ENCODE measurements around the gene PIEZO2.
"Not testable (repeated sequence)": the region's sequence is repeated elsewhere in the genome, so short reads cannot be mapped to it uniquely, and the experiment has no call there.

Gene PIEZO2

GRCh38 chr18:10878703-10879102 is 270.7 kb downstream of the PIEZO2 start:
- no peak for DNase-seq

DNA sequence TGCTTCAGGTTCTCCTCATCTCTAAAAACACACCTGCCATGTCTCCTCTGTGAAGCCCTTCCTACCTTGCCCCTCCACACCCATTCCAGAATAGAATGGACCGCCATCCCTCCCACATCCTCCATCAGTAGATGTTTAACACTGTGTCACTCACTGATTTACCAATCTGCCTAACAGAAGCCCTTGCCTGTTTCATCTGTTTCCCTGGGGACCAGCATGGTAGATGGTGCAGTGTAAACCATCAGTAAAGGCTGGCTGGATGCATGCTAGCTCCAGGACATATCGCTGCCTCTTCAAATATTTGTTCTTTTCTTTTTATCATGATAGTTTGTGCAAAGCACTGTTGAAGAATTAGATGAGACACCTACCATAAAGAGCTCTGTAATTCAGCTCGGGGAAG is 271.4 kb downstream of the PIEZO2 start:
- DNase-seq: no peak

GRCh38 chr18:10875811-10876210 is 273.6 kb downstream of the PIEZO2 start:
- DNase-seq: no peak

- DNase-seq: no peak
Measured at GRCh38 chr18:10872304-10872703, 277.1 kb downstream of the PIEZO2 start.

- DNase-seq: no peak
Measured at GRCh38 chr18:10864722-10865121, 284.6 kb downstream of the PIEZO2 start.

DNA sequence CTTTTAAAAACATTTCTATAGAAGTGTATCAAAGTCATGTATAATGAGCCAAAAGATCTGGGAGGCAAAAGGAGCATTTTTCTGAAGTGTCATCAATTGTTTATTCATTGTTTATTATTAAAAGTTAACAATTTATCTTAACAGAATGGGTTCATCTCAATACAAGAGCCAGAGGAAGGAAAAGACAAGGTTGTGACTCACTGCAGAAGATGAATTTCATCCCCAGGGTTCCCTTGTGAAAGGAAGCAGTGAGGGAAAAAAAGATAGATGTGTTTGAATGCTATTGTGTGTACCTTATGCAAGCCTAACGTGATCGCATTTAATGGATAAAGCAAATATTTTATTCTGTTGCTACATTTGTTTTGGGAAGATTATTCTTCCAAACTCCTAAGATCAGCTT is 286.3 kb downstream of the PIEZO2 start:
- no peak for DNase-seq

DNA sequence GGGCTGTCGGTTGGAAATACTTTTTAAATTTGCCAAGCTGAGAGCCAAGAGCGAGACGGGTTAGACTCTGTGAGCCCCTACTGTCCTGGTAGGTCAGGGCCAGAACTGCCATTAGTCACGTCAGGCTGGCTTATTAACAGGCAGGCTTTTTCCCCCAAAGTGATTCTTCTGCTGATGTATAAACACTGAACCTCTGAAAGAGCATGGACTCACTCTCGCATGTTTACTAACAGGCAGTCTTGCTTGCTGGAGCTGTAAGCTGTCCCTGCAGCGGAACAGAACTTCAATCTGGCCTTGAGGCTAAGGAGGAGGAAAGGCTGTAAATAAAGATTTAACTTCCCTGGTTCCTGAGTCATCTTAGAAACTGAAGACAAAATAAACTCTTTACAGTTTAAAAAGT is 288.4 kb downstream of the PIEZO2 start:
- DNase-seq: no peak

DNA sequence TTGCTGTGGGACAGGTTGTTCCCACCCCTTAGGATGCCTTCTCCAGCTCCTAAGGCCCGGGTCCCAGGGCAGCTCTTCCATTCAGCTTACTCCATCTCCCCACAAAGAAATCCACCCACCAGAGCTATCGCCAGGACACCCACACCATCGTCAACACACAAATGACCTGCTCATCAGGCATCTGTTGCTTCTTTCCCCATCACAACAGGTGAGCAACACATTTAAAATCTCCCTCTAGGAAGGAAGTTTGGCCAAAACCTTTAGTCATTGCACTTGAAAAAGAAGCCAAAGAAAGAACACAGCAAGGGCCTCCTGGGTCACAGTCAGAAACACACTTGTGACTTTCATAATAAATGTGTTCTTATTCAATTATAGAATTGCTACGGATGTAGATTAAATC is 289.0 kb downstream of the PIEZO2 start:
- DNase-seq: no peak

GRCh38 chr18:10858477-10858876 is 290.9 kb downstream of the PIEZO2 start:
- no peak for DNase-seq

DNA sequence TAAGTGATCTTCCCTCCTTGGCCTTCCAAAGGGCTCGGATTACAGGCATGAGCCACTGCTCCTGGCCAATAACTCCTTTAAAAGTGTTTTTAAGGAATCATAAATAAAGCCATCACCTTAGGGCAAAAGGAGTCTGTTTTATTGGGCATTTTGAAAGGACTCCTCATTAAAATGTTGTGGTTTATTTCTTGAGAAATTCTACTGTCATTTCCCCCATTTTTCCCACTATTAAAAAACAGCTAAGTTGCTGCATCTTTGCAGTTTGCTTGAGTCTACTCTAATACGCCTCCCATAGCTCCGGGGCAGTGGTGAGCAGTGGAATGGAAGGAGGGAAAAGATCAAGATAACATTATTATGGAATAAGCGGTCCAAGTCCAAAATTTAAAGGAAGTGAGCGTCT is 293.2 kb downstream of the PIEZO2 start:
- no peak for DNase-seq

DNA sequence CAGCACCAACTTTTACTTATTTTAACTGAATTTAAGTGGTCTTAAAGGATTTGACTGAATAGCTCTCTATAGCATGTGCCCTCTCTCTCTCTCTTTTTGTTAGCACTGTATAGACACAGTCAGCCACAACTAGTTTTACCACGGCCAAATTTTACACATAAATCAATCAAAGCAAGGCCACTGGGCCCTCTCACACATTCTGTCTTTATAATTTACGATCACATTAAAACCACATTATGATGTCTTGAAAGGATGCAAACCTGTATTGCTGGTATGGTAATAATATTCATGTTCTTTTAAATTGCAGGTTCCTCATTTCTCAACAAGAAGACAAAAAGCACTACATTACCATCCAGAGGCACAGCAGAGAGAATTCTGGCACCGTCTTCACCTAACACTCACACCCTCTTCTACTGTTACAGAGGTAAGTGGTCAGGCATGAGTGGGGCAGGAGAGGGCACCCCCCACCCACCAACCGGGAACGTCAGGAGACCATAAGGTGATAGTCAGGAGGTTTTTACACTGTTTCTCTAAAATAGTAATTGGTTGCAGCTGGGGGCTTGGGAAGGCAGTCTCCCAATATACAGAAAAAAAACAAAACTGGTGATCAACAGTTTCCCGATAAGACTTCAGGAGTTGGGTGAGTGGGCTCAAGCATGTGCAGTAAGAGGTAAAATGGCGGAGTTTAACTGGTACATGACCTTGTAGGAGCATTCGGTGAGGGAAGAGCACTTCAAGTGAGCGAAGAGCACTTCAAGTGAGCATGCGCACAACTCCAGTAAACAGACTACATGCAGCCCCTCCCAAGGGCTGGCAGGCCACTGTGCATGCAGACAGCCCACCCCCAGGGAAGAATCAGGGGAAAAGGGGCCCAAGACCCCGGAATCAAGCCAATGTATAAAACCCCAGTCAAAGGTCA is 296.7 kb downstream of the PIEZO2 start:
- no peak for DNase-seq

DNA sequence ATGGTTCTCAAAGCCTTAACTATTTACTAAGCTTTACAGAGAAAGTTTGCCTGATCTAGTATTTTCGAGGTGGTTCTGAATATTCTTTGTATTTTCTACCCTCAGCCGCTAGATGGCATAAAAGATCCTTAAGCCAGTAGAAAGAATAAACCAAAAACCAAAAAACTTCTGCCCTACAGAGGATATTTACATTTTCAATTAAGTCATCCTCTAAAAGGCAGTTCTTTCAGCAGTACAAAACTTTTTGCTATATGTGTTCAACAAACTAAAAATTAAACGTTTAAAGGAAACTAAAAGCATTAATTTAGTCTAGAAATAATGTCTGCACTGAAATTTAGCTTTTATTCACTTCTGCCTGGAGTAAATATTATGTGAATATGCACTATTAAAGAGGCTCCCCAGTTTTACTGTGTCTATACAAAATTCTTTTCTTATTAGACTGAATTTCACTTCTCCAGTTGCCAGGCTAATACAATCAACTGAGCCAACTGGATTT is 297.5 kb downstream of the PIEZO2 start:
- DNase-seq: no peak

DNA sequence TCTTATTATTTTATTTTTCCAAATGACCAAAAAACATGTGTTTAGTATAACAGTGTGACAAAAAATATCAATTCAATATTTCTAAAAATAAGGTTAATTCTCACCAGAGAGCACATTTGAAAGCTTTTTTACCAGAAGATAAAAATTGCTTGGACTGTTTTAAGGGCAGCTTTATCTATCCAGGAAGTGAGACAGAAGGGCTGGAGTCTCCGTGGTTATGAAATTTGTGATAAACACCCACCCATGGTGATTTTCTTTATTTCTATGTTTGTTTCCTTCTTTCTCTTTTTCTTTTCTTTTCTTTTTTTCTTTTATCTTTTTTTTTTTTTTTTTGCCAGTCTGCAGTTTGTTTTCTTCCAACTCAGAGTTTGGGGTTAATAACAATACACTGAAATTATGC is 298.5 kb downstream of the PIEZO2 start:
- DNase-seq: no peak

GRCh38 chr18:10850216-10850615 is 299.2 kb downstream of the PIEZO2 start:
- DNase-seq: no peak

GRCh38 chr18:10847907-10848306 is 301.5 kb downstream of the PIEZO2 start:
- no peak for DNase-seq

DNA sequence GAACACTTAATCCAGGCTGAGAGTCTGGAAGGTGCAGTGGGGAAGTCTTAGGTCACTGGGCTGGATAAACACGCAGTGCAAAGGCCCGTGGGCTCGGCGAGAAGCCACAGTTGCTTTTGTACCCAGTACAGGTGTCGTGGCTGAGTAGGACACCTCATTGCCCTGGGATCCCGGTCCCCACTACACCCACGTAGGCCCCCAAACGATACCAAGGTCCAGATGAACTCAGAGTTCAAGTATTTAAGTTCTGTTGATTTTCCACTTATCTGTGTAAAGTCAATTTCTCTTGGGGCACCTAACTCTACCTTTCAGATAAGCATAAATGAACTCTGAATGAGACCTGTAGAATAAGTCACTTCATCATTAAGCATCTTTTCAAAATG is 302.0 kb downstream of the PIEZO2 start:
- no peak for DNase-seq

DNA sequence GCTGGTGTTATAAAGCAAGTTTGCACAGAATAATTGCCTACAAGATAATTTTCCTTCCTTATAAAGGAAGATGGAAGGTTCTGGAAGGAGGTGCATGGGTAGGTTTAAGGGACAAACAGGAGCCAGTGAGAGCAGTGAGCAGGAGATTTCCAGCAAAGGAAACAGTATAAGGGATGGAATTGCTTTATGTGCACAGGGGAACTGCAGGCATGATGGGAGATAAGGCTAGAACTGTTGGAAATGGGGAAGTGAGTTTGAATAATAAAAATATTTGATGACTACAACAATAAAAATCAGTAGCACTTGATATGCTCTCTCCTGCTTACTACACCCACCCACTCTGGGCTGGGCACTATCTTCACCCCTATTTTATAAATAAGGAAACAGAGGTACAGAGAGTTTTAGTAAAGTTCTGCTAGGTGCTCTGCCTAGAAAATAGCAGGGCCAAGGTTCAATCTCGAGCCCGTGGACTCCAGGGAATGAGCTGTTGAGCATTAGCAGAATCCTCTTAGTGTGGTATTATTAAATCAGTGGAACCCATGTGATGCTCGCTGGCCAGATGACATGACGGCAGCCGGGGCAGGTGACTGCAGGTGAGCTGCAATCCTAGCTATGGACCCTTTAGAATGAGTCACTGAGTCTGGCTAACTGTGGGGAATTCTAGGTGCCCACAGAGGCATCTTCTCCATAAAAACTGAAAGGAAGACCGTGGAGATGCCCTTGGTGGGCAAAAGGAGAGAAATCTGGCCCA is 302.5 kb downstream of the PIEZO2 start:
- DNase-seq: no peak

DNA sequence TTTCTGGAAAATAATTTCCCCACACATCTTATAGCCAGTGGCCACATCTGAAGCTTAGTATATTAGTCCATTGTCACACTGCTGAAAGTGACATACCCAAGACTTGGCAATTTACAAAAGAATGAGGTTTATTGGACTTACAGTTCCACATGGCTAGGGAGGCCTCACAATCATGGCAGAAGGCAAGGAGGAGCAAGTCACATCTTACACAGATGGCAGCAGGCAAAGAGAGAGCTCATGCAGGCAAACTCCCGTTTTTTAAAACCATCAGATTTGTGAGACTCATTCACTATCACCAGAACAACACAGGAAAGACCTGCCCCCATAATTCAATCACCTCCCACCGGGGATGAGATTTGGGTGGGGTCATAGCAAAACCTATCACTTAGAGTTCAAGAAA is 303.3 kb downstream of the PIEZO2 start:
- DNase-seq: not testable (repeated sequence)

DNA sequence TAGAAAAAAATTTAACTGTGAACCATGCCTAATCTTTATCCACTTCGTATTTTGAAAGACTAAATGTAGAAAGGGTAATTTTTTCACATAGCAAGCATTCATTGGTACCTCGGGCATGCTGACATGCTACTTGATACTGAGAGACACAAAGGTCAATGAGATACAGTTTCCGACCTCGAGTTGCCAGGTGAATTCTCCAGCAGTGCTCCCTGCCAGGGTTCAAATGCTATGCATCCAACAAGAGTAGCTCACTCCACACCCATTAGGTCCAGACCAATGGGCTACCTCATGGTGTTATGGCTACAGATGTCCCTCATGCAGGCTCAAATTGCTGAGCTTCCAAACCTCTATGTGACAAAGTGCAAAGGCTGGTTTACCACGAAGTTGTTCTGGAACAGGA is 305.8 kb downstream of the PIEZO2 start:
- DNase-seq: no peak

GRCh38 chr18:10842861-10843260 is 306.5 kb downstream of the PIEZO2 start:
- DNase-seq: no peak

DNA sequence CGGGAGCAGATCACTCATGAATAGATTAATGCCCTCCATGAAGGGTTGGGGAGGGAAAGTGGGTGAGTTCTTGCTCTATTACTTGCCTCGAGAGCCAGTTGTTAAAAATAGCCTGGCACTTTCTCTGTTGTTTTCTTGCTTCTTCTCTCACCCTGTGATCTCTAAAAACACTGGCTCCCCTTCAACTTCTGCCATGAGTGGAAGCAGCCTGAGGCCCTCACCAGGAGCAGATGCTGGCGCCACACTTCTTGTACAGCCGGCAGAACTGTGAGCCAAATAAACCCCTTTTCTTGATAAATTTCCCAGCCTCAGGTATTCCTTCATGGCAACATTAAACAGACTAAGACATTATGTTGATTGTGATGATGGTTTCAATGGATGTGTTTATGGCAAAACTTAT is 307.0 kb downstream of the PIEZO2 start:
- no peak for DNase-seq

DNA sequence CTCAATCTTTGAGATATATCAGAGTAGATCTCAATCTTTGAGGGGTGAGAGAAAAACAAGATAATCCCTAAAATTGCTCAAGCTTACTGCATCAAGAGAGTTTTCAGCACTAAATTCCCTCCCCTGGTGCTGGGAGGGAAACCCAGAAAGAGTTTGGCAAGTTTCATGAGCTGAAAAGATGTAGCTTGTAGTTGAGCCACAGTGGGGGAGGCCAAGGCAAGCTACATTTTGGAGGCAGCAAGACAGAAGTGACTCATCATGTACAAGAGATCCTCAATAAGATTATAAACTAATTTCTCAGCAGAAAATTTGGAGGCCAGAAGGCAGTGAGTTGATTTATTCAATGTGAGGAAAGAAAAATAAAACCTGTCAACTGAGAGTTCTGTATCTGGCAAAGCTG is 308.2 kb downstream of the PIEZO2 start:
- no peak for DNase-seq

- DNase-seq: no peak
Measured at GRCh38 chr18:10840743-10841142, 308.6 kb downstream of the PIEZO2 start.

- DNase-seq: no peak
Measured at GRCh38 chr18:10839421-10839820, 309.9 kb downstream of the PIEZO2 start.

All from NCI-H1417 treated with DMSO at 0.1 percent for 48 hours (cell line).